Fibroblast of peridontal ligament (primary cell): ENCODE data around the gene KCNJ14.

Experiments
- DNase-seq: peaks from one replicate; pipeline ENCODE4 v3.0.0-alpha.2; 2010; ENCODE audit errors: extremely low read depth

Gene KCNJ14

GRCh38 chr19:48455171-48455907, at the start of gene KCNJ14:
KCNJ14 (plus strand) TSS chr19:48455574; CDS start chr19:48461725, 6,151 bp downstream.
- DNase-seq, result no peak

- no peak for DNase-seq
Observed at GRCh38 chr19:48405850-48406249, 49.5 kb upstream of the KCNJ14 start.

GRCh38 chr19:48413879-48414587, 41.3 kb upstream of the KCNJ14 start:
- no peak for DNase-seq

GRCh38 chr19:48415395-48415794, 40.0 kb upstream of the KCNJ14 start:
- no peak for DNase-seq

GRCh38 chr19:48415806-48416221, 39.6 kb upstream of the KCNJ14 start:
- no peak for DNase-seq

GRCh38 chr19:48417421-48417820, 38.0 kb upstream of the KCNJ14 start:
- DNase-seq, result no peak

- DNase-seq, result peak; percentile 23
Observed at GRCh38 chr19:48418317-48419064, 36.9 kb upstream of the KCNJ14 start.

GRCh38 chr19:48419158-48419920, 36.0 kb upstream of the KCNJ14 start:
- peak; percentile 20 for DNase-seq

- no peak for DNase-seq
Observed at GRCh38 chr19:48421548-48421947, 33.8 kb upstream of the KCNJ14 start.

GRCh38 chr19:48424694-48425219, 30.6 kb upstream of the KCNJ14 start:
- DNase-seq, result peak; percentile 48

- no peak for DNase-seq
Observed at GRCh38 chr19:48428670-48429069, 26.7 kb upstream of the KCNJ14 start.

- no peak for DNase-seq
Observed at GRCh38 chr19:48433337-48433736, 22.0 kb upstream of the KCNJ14 start.

GRCh38 chr19:48436586-48436985, 18.8 kb upstream of the KCNJ14 start:
- no peak for DNase-seq

- no peak for DNase-seq
Observed at GRCh38 chr19:48441360-48442050, 13.9 kb upstream of the KCNJ14 start.

GRCh38 chr19:48442116-48443035, 13.0 kb upstream of the KCNJ14 start:
- DNase-seq, result no peak

GRCh38 chr19:48443256-48443655, 12.1 kb upstream of the KCNJ14 start:
- DNase-seq, result no peak

- no peak for DNase-seq
Observed at GRCh38 chr19:48443731-48444128, 11.6 kb upstream of the KCNJ14 start.

GRCh38 chr19:48444129-48444935, 11.0 kb upstream of the KCNJ14 start:
- DNase-seq, result no peak

GRCh38 chr19:48444936-48445200, 10.5 kb upstream of the KCNJ14 start:
- peak; percentile 4 for DNase-seq
